Right atrium auricular region (tissue), 2 donors: ENCODE measurements around the gene LRMDA. TPM values are rescaled to one million over a fixed set of nuclear protein-coding genes. Genes with fewer than 3 reads are reported as not detected.

Experiments
- DNase-seq: peaks from one replicate; pipeline ENCODE4 v3.0.0-alpha.2; 2019; ENCODE audit warnings: low spot score
- H3K27ac ChIP-seq, 2 donors: fragments of 200-600 bp; sonication (generic); 1 replicate in 1 of 2; 2 replicates in 1 of 2; pipeline ENCODE4 v1.5.1; 2016 to 2019
- H3K27me3 ChIP-seq, 2 donors: fragments of 200-600 bp; sonication (generic); one replicate each; pipeline versions ENCODE4 v1.5.1 to v1.6.0; 2017 to 2019
- H3K36me3 ChIP-seq: fragments of 200-600 bp; sonication (generic); one replicate; pipeline ENCODE4 v1.5.1; 2016
- H3K4me1 ChIP-seq, 2 donors: fragments of 200-600 bp; sonication (generic); one replicate each; pipeline versions ENCODE4 v1.5.1 to v1.6.0; 2017 to 2019
- H3K4me3 ChIP-seq, 2 donors: fragments of 200-600 bp; sonication (generic); 1 replicate in 1 of 2; 2 replicates in 1 of 2; pipeline ENCODE4 v1.5.1; 2017 to 2019; ENCODE audit warnings: mild to moderate bottlenecking in 1 of 2, moderate library complexity in 1 of 2
- H3K9me3 ChIP-seq, 2 donors: fragments of 200-600 bp; sonication (generic); one replicate each; pipeline ENCODE4 v1.5.1; 2019
- CTCF ChIP-seq, 2 donors: fragments of 200-600 bp; sonication (generic); IDR thresholded peaks; one replicate each; pipeline ENCODE4 v1.5.1; 2019; ENCODE audit warnings: antibody characterized with exemption in 2 of 2
- total RNA-seq, 2 donors: library from RNA; depleted of rRNA; stranded (reverse); fragments of >200 nt; gene quantifications; one replicate each; pipeline ENCODE4 v1.1.0, GENCODE V29; 2016

Gene LRMDA
- total RNA-seq, 2 donors from 2014 or later: 6.1 to 19.1 TPM

- Histone ChIP-seq H3K9me3 (no peaks in the 10 kb centered on the region), H3K27ac (peak overlapping the region; percentile 64 to 96), H3K4me3 (no peak overlapping the region), H3K36me3 (no peaks in the 10 kb centered on the region), H3K4me1 (peaks cover 0 to 61% of the 10 kb centered on the region in 2 donors), H3K27me3 (no peaks in the 10 kb centered on the region)
- no peak for DNase-seq
- no peak for TF ChIP-seq CTCF (IDR thresholded peaks at IDR 0.05)
Observed at GRCh38 chr10:76436981-76437380, 1005.6 kb downstream of the LRMDA start.

- no peak for TF ChIP-seq CTCF (IDR thresholded peaks at IDR 0.05)
Observed at GRCh38 chr10:76440426-76440825, 1009.0 kb downstream of the LRMDA start.

GRCh38 chr10:76442113-76442512 lies 1010.7 kb downstream of the LRMDA start:
- Histone ChIP-seq H3K27ac (no peak overlapping the region), H3K36me3 (no peaks in the 10 kb centered on the region), H3K4me1 (peaks cover 0 to 42% of the 10 kb centered on the region in 2 donors), H3K9me3 (no peaks in the 10 kb centered on the region), H3K27me3 (no peaks in the 10 kb centered on the region), H3K4me3 (no peak overlapping the region)
- no peak for TF ChIP-seq CTCF (IDR thresholded peaks at IDR 0.05)
- no peak for DNase-seq

More at GRCh38 chr10:76440426-76440825, 1009.0 kb downstream of the LRMDA start:
- no peak overlapping the region for H3K4me3 ChIP-seq
- no peak for DNase-seq
- H3K36me3 ChIP-seq: no peaks in the 10 kb centered on the region
- H3K9me3 ChIP-seq: no peaks in the 10 kb centered on the region
- peaks cover 0 to 56% of the 10 kb centered on the region in 2 donors for H3K4me1 ChIP-seq
- H3K27me3 ChIP-seq: no peaks in the 10 kb centered on the region
- H3K27ac ChIP-seq: no peak overlapping the region

- Histone ChIP-seq H3K27ac (peak overlapping the region; percentile 58 to 76), H3K4me3 (peak overlapping the region in 1 of 2 donors; percentile 5), H3K4me1 (peaks cover 0 to 28% of the 10 kb centered on the region in 2 donors), H3K27me3 (no peaks in the 10 kb centered on the region), H3K9me3 (no peaks in the 10 kb centered on the region), H3K36me3 (no peaks in the 10 kb centered on the region)
- DNase-seq: peak; percentile 80
- no peak for TF ChIP-seq CTCF (IDR thresholded peaks at IDR 0.05)
Observed at GRCh38 chr10:76444034-76444800, 1012.8 kb downstream of the LRMDA start.

- Histone ChIP-seq H3K4me3 (no peak overlapping the region), H3K4me1 (peaks cover 0 to 26% of the 10 kb centered on the region in 2 donors), H3K27ac (no peak overlapping the region), H3K36me3 (no peaks in the 10 kb centered on the region), H3K9me3 (no peaks in the 10 kb centered on the region), H3K27me3 (no peaks in the 10 kb centered on the region)
- DNase-seq: no peak
- TF ChIP-seq CTCF (IDR thresholded peaks at IDR 0.05): no peak
Observed at GRCh38 chr10:76447578-76447977, 1016.2 kb downstream of the LRMDA start.
